GM19238 (cell line): ENCODE measurements around the gene PHACTR1.

ENCODE experiments used
- DNase-seq: peaks from one replicate; pipeline ENCODE4 v3.0.0; 2011; ENCODE audit warnings: low spot score; ENCODE audit not compliant: insufficient read length

Gene PHACTR1

DNA sequence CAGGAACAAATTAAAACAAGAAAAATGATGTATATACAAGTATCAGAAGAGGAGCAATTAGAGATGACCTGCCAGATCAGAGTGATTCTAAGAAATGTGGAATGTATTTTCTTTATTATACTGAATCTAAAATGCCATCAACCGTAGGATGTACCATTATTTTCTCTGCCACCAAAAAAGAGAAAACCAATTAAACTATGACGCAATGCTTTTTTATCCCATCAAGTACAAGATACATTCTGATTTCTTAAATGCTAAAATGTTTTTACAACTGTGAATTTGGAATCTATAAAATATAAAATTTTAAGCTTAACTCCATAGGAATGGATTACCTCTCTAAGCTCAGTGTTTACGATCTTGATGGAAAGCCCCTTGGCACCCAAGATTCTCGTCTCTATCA, 85.9 kb downstream of the PHACTR1 start:
- DNase-seq = no peak

DNA sequence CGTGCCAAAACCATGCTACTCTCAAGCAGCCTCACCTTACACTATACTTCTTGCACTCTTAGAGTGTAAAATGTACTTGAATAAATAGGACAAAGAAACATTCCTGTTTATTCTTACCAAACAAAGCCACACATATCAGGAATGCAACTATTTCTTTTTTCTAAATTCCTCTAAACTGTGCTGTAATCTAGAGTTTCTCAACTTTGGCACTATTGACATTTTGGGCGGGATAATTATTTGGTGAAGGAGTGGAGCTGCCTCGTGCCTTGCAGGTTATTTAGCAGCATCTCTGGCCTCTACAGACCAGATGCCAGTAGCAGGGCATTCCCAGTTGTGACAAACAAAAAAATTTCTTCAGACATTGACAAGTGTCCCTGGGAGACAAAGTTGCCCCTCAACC, 86.9 kb downstream of the PHACTR1 start:
- no peak for DNase-seq

DNA sequence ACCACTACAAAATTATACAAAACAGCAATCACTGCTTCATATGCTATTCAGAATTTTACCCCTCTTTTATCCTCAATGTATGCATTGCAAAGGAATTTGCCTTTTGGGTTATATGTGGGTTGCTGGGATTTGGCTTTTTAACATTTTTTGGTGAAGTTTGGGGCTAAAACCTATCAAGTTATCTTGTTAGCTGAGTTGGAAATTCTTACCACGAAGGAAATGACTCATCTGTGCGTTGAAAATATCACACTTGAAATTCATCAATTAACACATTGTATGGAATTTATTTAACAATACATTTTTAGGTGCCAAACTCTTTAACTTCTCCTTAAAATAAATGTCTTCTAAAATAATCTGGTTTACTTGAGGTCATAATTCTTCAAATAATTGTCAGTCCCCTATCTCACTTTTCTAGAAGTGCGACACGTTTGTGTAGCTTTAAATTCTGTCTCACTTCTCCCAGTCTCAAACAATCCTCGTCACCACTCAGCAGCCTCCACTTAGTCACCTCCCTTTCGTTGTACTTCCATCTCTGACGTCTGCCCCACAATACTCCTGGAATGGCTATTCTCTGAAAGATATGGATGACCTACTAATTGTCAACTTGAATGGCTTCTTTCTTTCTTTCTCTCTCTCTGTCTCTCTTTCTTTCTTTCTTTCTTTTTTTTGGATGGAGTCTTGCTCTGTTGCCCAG, 88.5 kb downstream of the PHACTR1 start:
- no peak for DNase-seq

DNA sequence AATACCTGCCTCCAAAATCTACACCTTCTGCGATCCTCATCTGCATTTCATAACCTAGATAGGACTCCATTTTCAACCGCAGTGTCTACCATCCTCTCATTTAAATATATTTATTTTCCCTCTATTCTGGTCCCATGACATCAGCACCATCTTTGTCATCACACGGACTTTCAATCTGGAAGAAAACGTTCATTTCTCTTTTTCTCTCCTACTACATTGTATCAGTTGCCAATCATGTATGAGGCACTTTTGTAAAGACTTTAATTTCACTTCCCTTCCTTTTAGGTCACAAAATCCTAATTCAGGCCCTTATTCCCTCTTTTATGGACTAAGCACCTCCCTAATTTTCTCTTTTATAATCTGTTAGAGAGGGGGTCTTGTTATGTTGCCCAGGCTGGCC, 89.6 kb downstream of the PHACTR1 start:
- no peak for DNase-seq

DNA sequence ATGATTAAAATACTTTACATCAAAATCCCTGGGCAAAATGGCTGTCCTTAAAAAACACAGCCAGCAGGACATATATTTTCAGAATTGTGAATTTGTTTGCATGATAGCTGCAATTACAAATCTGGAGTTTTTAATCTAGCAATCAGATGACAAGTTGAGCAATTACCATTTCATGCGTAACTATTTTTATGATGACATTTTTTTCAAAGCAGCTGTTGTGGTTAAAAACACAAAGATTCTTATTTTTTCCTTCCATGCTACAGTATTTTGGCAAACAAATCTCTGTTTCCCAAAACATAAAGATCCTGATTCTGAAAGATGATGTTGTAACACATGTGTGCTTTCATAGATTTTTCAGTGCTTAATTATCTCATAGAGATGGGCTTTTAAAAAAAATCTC, 90.2 kb downstream of the PHACTR1 start:
- no peak for DNase-seq

DNA sequence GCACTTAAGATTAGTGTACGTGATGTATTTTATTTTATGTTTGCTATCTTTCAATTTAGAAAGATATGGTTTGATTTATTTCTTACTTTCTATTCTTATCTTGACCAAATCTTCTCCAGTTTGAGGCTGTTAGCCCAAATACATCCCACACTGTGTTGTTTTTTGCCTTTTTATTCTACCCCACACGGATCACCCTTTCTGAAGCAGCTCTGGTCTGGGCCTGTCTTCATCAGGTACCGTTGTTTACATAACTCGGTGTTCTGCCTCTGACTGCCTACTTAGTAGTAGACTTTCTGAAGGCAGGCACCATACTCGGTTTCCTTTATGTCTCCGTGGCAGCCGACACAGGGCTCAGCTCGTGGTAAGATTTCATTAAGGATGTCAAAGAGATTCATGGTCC, 95.0 kb downstream of the PHACTR1 start:
- no peak for DNase-seq

DNA sequence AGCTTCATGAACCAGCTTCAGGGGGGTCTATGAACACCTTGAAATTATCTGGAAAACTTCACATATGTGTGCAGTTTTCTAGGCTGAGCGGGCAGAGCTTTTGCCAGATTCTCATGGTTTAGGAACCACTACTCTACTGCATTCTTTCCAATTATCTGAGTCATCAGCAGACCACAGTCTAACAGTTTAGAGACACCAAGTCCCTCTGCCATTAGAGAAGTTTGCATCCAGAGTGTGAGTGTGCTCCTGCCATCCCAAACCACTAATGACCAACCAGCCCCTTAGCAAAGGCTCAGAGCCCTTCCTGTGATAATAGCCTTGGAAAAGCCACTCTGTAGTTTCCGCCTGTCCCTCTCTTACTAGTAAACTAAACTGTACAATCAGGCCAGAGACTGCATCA, 96.8 kb downstream of the PHACTR1 start:
- no peak for DNase-seq

DNA sequence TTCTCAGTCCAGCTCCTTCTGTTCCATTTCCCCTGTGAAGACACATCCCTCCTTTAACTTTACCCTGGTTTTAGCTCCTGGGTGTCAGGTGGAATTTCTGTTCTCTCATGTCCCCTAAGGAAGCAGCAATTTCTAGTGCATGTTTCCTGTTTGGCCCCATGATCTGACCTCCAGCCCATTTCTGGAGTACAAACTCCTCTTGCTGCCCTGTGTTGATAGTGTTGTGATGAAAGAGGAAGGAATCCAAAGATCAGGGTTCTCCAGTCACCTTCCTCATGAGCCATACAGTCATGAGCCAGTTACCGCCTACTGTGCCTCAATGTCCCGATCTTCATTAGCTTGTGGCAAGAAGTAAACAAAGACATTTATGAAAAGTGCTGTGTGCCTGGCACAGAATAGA, 97.4 kb downstream of the PHACTR1 start:
- no peak for DNase-seq

DNA sequence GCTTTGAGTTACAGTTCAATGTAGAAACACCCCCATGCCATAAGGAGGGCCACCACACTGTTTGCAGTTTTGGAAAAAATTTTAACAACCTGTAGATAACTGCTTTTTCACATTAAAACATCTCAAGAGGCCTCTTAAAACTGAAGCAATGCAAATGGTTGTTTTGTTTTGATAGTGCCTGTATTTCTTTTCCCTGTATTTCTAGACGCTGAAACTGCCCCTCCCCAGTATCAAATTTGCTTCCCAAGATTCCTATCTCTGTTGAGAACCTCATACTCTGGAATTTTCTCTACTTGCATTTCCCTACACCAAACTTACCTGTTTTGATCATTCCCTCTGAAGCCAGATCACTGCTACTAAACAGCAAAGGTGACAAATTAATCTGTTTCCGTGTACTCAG, 98.5 kb downstream of the PHACTR1 start:
- no peak for DNase-seq

DNA sequence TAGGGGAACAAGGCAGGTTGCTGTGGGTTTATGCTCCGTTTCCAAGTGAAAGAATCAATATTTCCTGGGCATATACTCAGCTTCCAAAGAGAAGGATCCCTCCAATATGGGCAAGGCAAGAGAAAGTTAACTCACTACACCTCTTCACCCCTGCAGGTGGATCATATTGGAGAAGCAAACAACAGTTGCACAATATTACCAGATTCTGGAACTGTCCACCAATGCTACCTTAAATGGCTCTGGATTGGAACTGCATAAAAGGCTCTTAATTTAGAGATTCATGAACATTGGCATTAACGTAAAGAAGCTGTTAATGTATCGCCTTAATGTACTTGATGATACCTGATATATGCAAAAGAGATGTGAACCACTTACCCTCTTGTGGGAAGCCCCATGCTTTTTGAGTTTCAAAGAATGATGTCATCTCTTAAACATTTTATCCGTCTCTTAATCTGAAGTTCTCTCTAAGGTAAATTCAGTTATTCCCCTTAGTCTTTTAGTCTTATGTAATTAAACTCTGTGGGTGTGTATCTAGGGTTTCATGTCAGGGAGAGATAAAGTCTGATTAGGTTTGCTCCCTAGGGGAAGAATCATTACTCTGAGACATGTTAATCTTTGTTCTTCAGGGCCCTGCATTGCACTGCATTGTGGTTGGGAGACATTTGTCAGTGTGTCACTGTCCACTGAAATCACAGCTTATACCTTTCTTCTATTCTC, 99.5 kb downstream of the PHACTR1 start:
- no peak for DNase-seq

DNA sequence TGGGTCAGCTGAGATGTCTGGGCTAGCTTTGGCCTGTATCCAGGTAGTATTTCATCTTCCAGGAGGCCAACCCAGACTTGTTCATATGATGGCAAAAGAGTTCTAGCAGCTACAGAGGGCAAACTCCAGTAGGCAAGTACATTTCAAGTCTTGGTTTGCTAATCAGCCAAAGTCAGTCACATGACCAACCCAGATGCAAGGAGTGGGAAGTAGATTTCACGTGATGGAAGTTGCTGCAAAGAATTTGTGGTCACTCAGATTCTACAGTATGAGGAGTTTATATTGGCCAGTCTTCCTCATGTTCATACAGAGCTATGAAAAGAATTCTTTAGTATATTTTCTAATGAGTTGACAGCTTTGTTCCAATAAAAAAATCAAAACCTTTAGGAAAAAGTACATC, 101.8 kb downstream of the PHACTR1 start:
- no peak for DNase-seq

DNA sequence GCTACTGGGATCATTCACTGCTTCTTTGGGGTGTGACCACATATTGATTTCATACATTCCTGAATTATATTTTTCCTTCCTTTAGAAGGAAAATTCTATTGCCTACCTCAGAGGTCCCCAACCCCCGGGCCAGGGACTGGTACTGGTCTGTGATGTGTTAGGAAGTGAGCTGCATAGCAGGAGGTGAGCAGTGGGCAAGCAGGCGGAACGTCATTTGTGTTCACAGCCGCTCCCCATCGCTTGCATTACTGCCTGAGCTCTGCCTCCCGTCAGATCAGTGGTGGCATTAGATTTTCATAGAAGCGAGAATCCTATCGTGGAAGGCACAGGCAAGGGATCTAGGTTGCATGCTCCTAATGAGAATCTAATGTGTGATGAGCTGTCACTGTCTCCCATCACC, 107.3 kb downstream of the PHACTR1 start:
- DNase-seq = no peak

DNA sequence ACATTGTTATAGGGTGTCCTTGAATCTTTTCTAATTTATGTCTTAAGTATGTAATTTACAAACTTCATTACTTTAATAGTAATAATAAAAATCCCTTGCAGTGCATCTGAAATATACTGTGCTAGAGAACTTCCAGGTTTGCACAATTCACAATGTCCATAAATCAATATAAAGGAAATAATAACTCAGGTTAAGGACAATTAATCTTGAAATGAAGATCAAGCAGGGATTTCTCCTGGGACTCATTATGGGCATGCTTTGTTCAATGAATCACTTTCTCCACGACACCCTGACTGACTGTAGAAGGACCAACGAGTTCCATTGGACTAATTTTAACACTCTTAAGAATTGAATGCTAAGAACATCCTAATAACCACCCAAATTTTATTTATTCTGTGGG, 110.0 kb downstream of the PHACTR1 start:
- DNase-seq = no peak

DNA sequence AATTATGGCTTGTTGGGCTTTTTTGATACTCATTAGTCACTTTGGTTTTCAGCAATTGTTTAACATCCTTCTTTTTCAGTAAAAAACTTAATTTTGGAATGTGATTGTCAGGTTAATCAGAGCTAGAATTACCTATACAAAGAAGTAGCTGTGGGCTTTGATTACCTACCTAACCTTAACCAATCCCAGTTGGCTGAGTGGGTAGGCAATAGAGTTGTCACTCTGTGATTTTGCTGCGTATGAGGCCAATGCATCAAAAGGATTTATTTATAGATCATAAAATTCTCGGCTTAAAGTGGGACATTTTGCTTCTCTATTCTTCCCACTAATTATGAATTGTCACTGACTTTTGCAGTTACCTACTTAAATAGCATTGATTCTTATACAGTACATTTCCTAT, 111.4 kb downstream of the PHACTR1 start:
- DNase-seq = no peak

DNA sequence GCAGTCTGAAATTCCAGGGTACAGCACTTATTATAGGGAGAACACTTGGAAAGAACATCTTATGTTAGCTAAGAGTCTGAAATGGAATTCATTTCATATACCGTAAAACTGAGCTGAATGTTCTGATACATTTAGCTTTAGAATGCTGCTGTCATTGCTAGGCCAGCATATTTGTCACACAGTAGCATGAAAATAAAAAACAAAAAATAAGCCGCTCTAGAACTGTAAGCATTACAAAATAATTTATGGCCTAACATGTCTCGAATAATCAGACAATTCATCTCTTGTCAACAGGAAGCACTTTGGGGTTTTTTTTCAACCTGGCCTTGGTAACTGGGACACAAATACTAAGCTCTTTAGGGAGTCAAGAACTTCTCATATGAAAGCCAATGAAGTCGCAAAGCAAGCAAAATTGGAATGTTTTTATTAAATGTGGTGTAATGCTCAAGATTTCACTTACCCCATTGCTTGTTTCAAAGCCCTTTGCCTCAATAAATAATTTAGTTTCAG, 115.7 kb downstream of the PHACTR1 start:
- DNase-seq = no peak

DNA sequence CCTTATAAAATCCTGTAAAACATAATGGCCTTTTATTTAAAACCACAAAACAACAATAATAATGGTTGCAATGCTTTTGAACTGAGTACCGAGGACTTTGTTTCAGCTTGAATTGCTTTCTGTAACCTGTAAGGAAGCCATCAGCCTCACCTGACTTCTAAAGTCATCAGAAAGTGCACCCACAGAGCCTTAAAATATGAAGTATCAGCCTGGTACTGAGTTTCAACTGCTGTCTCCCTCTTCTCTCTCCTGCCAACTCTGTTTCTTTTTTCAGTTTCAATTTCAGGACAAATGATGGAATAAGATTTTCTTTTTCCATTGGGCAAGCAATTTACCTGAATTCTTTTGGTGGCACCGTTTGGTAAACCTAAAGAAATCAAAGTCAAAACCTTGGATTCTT, 119.4 kb downstream of the PHACTR1 start:
- DNase-seq = no peak

DNA sequence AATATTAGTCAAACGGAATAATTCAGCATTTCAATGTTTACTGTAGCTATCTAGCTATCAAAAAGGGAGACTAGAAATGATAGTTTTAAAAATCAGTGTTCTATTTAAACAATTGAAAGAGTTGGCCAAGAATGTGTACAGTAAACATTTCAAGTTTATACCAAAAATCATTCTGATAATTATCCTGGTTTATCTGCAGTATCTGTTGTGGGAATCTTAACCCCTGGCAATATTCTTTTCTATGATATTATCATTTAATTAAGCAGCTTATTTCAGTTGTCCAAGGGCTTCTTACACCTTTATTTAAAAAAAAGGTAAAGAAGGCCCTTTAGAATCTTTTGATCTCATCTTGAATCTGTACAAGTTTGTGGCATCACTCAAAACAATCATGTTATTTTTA, 125.1 kb downstream of the PHACTR1 start:
- no peak for DNase-seq

DNA sequence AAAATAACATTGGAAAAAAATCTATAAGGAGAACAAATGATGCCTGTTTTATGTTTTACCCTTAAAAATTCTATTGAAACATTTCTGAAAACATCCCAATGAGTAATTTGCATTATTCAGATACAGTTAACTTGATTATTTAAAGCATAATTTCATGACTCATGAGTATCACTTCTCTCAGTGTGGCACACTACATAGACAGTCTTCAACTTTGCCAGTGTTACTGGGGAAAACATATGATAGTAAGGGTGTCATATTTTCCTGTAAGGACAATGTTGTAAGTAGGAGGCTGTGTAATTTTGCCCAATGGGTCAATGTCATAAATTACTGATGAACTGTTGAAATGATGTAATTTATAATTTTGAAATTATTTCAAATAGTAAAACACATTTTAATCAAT, 125.5 kb downstream of the PHACTR1 start:
- no peak for DNase-seq

DNA sequence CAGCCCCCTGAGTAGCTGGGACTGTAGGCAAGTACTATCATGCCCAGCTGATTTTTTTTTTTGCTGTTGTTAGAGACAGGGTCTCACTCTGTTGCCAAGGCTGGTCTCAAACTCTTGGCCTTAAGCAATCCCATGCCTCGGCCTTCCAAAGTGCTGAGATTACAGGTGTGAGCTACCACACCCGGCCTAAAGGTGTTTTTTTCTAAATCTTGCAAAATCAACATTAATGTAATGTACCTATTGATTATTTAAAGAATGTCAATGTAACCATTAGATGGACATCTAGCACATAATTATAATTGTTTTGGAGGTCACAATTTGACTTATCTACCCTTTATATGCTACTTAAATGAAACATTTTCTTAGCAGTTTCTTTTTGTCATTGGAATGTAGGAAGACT, 126.1 kb downstream of the PHACTR1 start:
- DNase-seq = no peak

DNA sequence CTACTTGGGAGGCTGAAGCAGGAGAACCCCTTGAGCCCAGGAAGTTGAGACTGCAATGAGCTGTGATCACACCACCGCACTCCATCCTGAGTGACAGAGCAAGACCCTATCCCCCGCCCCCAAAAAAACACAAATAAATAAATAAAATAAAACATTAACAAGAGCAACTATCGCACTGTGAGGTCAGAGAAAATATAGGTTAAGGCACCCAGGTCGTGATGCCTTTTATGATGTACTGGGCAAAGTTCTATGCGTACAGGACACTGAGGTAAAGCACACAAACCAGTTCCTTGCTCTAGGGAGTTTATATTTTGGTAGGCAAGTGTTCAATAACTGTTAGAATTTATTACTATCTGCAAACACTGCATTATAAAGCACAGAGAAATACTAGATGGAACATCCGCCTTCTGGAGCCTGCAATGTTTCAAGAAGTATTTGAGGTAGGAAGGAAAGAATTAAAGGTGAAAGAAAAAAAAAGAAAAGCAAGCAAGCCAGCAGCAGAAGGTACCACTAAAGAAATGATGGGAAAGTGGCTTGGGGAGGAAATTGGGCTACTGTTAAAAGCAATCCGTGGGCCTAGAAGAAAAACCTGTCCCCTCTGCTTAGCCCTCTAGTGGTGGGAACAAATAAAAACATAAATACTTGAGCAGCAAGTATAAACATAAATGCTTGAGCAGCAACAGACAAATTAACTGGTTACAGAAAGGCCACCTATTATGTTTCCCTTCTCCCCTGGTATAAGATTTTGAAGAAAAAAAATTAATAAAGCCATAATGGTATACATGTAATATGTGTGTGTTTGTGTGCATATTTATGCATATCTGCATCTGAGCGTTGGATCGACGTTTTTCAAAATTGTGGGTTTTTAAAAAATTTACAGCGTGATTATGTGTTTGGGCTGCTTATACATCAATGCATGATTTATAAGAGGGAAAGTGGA, 128.0 kb downstream of the PHACTR1 start:
- peak; percentile 10 for DNase-seq

DNA sequence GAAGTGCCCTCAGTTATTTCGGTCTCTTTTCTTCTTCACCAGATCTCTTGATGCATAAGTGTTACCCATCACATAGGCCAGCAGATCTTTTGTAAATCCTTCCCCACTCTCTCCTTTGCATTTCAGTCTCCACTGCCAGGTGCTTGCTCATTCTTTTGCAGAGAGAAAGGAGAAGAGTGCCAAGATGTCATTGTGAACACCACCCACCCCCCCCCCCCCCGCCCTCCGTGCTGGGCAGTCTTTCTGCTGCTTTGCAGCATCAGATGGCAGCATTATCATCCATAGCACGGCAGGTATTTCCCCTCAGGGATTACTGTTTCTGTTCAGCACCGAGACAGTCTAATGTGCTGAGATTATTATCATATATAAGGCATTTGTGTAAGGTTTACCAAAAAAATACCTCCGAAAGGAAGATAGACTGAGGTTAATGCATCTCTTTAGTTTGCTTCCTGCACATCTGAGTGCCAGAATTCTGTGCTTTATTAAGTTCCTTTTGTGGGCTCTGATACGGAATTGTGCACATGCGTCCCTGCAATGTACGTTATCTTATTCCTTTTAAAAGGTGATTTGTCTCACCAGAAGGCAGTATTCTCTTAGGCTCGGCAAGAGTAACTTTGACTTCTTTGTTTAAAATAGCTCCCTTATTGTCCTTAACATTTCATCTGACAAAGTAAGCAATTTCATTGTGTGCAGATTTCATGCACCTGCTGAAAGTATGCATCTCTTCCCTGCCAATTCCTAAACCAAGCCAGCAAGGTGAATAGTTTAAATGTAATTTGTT, 128.8 kb downstream of the PHACTR1 start:
- DNase-seq = no peak
